HG02571 (cell line): Measurements from ENCODE around the gene IL17RD.
"Not testable (repeated sequence)": the region's sequence is repeated elsewhere in the genome, so short reads cannot be mapped to it uniquely, and the experiment has no call there.

ENCODE experiments used
- ATAC-seq: cut with Tn5 transposase; IDR thresholded peaks from one replicate; pipeline ENCODE4 v1.9.1; 2021; ENCODE audit warnings: mild to moderate bottlenecking, moderate library complexity; ENCODE audit not compliant: unreplicated experiment

The IL17RD gene

GRCh38 chr3:57095363-57095762 lies 69.8 kb downstream of the IL17RD start:
- no peak for ATAC-seq

GRCh38 chr3:57094575-57094974 lies 70.6 kb downstream of the IL17RD start:
- no peak for ATAC-seq

DNA sequence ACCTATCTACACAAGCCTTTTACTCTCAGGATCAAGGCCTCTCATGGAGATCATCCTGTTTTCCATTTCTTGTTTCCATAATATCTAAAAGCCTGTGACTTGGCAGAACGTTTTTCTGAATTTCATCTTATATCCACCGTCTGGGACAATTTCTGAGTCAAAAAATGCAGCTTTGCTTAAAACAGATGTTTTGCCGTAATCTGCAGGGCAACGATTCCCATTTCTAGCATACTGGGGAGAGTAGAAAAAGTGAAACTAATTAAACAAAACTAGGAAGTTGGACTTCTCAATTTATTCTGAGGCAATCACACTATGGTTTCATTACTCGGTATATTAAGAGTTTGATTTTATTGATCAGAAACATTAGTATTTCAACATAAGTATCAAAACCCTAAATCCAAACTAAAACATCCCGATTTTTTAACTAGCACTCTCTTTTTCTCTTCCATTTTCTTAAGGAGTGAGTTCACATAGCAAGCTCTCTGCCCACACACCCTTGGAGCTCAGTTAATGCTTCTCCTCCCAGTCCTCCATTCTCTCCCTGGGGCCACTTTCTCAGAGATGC lies 71.1 kb downstream of the IL17RD start:
- no peak for ATAC-seq

- ATAC-seq, result no peak
These were observed 71.7 kb downstream of the IL17RD start for GRCh38 chr3:57093489-57093888.

- no peak for ATAC-seq
These were observed 73.5 kb downstream of the IL17RD start for GRCh38 chr3:57091521-57092273.

DNA sequence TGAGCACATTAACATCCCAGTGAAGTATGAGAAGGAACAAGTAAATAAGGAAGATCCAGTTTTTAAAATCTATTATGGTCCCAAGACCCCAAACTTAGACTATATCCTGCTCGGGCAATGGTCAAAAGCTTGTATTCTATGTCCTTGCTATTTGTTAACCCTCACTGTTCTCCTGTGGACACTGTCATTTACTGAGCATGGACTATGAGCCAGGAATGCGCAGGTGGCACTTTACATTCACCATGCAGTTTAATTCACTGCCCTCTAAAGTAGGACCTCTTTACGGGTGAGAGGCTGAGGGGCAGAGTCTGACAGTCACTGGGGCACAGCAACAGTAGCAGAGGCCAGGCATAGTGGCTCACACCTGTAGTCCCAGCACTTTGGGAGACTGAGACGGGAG lies 76.1 kb downstream of the IL17RD start:
- ATAC-seq, result no peak

DNA sequence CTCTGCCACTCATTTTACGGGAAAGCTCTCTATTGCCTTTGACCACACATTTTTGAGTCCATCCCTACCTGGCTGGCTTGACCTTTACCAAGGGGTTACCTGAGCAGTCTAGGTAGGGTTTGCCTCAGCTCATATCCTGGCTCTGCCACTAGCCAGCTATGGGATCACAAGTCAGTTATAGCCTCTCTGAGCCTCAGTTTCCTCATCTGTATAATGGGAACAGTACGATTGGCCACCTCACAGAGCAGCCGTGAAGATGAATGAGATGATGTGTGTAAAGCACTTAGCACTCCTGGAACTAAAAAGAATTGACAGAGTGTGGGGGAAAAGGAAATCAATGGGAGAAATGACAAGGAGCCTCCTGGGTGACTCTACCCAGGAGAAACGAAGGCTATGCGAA lies 76.7 kb downstream of the IL17RD start:
- no peak for ATAC-seq

DNA sequence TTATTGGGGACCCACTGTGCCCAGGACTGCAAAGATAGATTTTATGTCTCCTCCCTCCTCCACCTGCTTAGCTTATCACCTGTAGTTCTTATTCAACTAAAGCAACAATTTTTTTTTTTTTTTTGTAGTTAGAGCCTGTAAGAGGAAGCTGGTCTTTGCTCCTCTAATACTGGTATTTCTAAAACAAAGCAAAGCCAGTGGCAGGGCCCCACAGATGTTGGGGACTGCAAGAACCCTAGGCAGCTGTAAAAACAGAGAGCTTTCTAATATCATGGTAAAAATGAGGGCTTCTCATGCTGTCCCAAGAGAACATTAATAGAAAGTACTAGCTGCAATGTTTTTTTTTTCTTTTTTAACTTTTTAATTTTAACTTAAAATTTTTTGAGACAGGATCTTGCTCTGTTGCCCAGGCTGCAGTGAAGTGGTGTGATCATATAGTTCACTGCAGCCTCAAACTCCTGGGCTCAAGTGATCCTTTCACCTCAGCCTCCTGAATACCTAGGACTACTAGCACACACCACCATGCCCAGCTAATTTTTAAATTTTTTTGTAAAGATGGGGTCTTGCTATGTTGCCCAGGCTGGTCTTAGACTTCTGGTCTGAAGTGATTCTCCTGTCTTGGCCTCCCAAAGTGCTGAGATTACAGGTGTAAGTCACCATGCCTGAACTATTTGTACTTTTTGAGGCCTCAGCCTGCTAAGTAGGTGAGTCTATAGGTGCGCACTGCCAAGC lies 77.6 kb downstream of the IL17RD start:
- no peak for ATAC-seq

- ATAC-seq, result no peak
These were observed 79.0 kb downstream of the IL17RD start for GRCh38 chr3:57086201-57086600.

GRCh38 chr3:57085211-57085610 lies 79.9 kb downstream of the IL17RD start:
- no peak for ATAC-seq

DNA sequence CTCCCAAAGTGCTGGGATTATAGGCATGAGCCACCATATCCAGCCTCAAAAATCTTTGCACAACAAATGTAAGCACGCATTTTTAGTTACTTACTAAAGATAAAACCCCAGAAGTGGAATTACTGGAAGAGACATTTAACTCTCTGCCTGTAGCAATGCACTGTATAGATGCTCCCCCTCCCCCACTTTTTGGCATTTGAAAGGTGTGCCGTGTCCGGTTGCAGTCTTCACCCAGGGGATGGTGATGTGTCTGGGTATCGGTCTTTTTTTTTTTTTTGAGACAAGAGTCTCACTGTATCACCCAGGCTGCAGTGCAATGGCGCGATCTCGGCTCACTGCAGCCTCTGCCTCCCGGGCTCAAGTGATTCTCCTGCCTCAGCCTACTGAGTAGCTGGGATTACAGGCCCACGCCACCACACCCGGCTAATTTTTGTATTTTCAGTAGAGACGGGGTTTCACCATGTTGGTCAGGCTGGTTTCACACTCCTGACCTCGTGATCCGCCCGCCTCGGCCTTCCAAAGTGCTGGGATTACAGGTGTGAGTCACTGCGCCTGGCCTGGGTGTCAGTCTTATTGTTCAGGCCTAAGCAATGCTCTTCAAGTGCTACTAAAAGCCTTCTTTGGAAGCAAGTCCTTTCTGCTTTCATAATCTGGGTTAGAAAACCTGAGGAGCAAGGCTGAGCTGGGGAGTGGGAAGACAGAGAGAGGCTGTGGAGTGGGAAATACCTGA lies 81.7 kb downstream of the IL17RD start:
- not testable (repeated sequence) for ATAC-seq

GRCh38 chr3:57082481-57082880 lies 82.7 kb downstream of the IL17RD start:
- ATAC-seq, result no peak

DNA sequence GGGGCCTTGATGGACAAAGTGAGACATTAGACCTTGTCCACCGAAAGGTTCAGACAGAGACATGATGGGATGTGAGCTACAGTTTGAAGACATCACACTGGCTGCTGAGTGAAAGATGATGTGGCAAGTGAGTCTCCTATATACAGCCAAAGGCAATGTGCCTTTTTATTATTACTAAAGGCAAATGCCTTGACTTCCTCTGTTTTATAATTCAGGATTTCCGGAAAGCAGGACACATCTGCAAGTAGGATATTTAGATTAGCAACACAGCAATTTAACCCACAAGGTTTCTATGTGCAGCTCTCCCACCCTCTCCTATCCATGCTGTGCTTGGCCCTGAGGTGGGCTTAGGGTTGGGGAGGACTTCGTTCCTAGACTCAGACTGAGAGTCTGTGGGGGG lies 84.0 kb downstream of the IL17RD start:
- no peak for ATAC-seq

GRCh38 chr3:57080171-57080570 lies 85.0 kb downstream of the IL17RD start:
- ATAC-seq, result no peak

- ATAC-seq, result no peak
These were observed 85.7 kb downstream of the IL17RD start for GRCh38 chr3:57079474-57079831.

DNA sequence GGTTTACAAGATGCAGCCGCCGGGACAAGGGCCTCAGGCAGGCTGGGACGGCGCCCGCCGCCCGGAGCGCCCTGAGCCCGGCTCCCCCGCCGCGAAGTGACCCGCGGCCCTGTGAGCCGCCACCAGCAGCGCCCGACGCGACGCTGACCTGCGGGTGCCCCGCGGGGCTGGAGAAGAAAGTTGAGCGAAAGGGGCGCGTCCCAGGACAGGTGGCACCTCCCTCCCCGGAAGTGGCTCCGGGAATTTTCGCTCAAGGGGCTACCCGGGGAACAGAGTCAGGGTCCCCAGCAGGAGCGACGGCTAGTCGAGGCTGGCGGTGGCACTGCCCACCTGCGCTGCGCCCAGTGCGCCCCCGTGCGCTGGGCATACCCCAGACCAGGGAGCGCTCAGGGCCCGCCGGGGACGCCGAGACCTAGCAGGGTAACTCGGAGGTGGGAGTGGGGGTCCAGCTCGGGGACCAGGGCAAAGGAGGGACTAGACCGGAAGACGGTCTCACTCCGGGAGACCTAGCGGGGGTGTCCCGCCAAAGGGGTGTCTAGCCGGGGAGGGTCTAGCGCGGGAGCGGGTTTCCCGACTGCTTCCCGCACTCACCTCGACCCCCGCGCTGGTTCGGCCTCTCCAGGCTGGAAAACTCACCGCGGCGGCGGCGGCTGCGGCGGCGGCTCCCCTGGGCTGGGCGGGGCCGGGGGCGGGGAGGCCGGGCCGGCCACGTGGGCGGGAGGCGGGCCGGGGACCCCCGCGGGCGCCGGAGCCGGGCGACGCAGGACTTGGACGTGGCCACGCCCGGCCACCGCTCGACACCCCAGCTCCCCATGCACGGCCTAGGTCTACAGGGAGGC lies 86.3 kb downstream of the IL17RD start:
- ATAC-seq, result no peak

DNA sequence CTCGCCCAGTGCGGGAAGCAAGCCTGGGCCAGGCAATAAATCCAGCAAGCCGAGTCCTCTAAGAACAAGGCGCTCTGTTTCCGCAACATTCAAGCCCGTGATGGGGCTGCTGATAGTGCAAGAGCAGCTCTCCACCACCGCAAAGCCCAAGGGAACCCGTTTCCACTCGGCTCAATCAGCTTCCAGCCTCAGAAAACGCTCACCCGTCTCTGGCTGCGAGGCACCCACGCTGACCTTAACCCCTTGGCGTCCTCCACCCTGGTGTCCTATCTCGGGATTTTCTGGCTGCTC lies 86.9 kb downstream of the IL17RD start:
- no peak for ATAC-seq

DNA sequence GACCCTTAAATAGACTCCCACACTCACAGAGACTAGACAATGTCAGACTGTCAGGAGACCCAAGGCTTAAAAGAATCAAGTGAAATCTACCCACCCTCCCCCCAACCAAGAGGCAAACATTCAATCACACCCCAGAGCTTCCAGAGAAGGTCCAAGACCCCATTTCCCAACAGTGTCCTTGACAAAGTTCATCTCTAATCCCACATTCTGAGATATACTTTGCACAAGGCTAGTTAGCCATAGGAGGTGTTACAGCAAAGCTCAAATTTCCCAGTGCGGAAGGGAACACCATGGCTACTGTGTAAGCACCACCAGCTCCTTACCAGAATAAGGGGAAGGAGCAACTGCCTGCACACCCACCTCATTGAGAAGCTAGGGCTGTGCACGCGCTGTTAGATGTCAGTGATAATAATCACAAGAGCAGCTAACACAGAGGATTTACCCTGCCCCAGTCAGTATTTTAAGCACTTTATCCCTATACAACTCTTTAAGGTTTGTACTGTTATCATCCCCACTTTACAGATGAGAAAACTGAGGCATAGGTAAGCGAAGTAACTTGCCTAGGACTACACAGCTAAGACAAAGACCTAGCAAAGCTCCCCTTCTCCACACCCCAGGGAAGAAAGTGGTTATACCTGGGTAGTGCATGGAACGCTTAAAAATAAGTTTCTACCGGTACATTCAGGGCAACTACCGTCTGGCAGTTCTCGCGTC lies 87.4 kb downstream of the IL17RD start:
- no peak for ATAC-seq

- ATAC-seq, result no peak
These were observed 88.7 kb downstream of the IL17RD start for GRCh38 chr3:57076422-57076951.

DNA sequence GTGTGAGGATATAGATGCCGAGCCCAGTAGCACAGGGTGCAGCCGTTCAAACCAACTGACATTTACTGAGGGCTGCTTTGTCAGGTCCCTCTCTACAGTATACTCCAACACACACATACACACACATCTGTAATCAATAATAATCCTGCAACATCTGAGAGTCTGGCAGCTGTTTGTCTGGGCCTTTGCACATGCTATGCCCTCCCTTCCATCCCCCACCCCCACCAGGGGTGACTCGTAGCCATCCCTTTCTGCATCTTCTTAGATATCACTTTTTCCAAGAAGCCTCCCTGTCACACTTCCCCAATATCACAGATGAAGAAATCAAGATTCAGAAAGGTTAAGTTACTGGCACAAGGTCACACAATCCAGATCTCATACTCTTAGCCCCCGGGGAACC lies 91.0 kb downstream of the IL17RD start:
- ATAC-seq, result no peak
